Heart right ventricle (tissue), 16 donors: ENCODE results near the gene EXD2. TPM values are rescaled to one million over a fixed set of nuclear protein-coding genes. Genes with fewer than 3 reads are reported as not detected.

Experiments used
- ATAC-seq, 8 donors: fragments of 200-7000 bp; cut with Tn5 transposase; one replicate each; pipeline ENCODE4 v1.9.1; 2020; ENCODE audit warnings: mild to moderate bottlenecking in 8 of 8, moderate library complexity in 8 of 8, moderate number of reproducible peaks in 1 of 8
- DNase-seq, 2 donors: peaks; one replicate each; pipeline ENCODE4 v3.0.0-alpha.2; 2020
- H3K27ac ChIP-seq, 10 donors: fragments of 200-600 bp; sonication (generic) in 2 of 10; one replicate each; pipeline versions ENCODE4 v1.5.0 to v1.8.0; 2020 to 2022; ENCODE audit warnings: mild to moderate bottlenecking in 3 of 10
- H3K27me3 ChIP-seq, 7 donors: fragments of 200-600 bp; one replicate each; pipeline ENCODE4 v1.8.0; 2021 to 2022; ENCODE audit warnings: mild to moderate bottlenecking in 2 of 7
- H3K36me3 ChIP-seq, 9 donors: fragments of 200-600 bp; sonication (generic) in 1 of 9; one replicate each; pipeline versions ENCODE4 v1.5.0 to v1.8.0; 2020 to 2022; ENCODE audit warnings: mild to moderate bottlenecking in 2 of 9
- H3K4me1 ChIP-seq, 9 donors: fragments of 200-600 bp; sonication (generic) in 1 of 9; one replicate each; pipeline versions ENCODE4 v1.5.0 to v1.8.0; 2020 to 2022; ENCODE audit warnings: mild to moderate bottlenecking in 4 of 9
- H3K4me3 ChIP-seq, 10 donors: fragments of 200-600 bp; sonication (generic) in 2 of 10; one replicate each; pipeline versions ENCODE4 v1.5.0 to v1.8.0; 2020 to 2022; ENCODE audit warnings: mild to moderate bottlenecking in 7 of 10, moderate library complexity in 2 of 10
- H3K9me3 ChIP-seq, 11 donors: fragments of 200-600 bp in 10 of 11; sonication (generic) in 2 of 11; one replicate each; pipeline versions ENCODE4 v1.5.0 to v1.8.0; 2013 to 2022; ENCODE audit warnings: mild to moderate bottlenecking in 2 of 11, control low read depth in 1 of 11, moderate library complexity in 1 of 11
- CTCF ChIP-seq, 9 donors: fragments of 200-600 bp; sonication (generic) in 2 of 9; IDR thresholded peaks; one replicate each; pipeline versions ENCODE4 v1.5.0 to v1.8.0; 2021 to 2022; ENCODE audit warnings: antibody characterized with exemption in 9 of 9, mild to moderate bottlenecking in 5 of 9, moderate library complexity in 1 of 9
- WGBS, 2 donors: extraction: QIAGEN DNeasy Blood & Tissue Kit; methylation state at CpG; one replicate each; pipeline ENCODE4 v1.1.7; 2013; ENCODE audit warnings: inconsistent platforms in 1 of 2; 5-methylcytosine and 5-hydroxymethylcytosine counted together
- intact Hi-C, 10 donors: fragments of 100-400 bp; cut with DNase I; formaldehyde crosslinking; loops; one replicate each; pipeline versions ENCODE4 v1.11.1 to v1.14.2; 2022
- polyA plus RNA-seq, 2 donors: library from polyadenylated mRNA; stranded (reverse); fragments of 200-250 nt; gene quantifications; one replicate each; pipeline ENCODE4 v1.2.3, GENCODE V29; 2013
- total RNA-seq, 10 donors: library from RNA; stranded (reverse); fragmentation: NEBNext Ultra II Directional in 3 of 10; extraction: Animal tissue kit (Norgen Biotek cat#: 25700) in 3 of 10; gene quantifications; one replicate each; pipeline versions ENCODE4 v1.2.1 to v1.2.4, GENCODE V29; 2021 to 2023
- donor health status: Arrhythmogenic right ventricular cardiomyopathy.
- donor health status: ischemic (EF 13 %, LVEDD 7.1; RV severe dilation, severe dysfunction).
- donor health status: healthy with polysubstance abuse.
- donor health status: DM: no; HTN: yes; CAD: no.
- donor health status: DM: no; HTN: no; CAD: no.
- donor health status: ischemic (EF 25% LVEDD 6.9; RV normal size, moderate dysfunction).
- donor health status: ischemic (EF 25% LVEDD 5.7; RV mildly dilated, moderate dysfunction).
- donor health status: healthy.
- donor health status: DM: yes; HTN: yes; CAD: no.
- donor health status: Ischemic cardiomyopathy.
- donor health status: ischemic (EF 35%, LVEDD 5.7; RV mildly dilated, moderate dysfunction).
- donor health status: nonischemic (EF 11% LVEDD 7.7; RV severe dilation, severe dysfunction).
- donor health status: DM: yes; HTN: yes; CAD: no.
- donor health status: PGD.
- donor health status: ischemic (EF 29% LVEDD 5.4; RV normal size, mild dysfunction).
- donor health status: nonischemic (EF 23%, LVEDD 6.1; RV moderate dilation, normal function).

The EXD2 gene
- total and polyA plus RNA-seq, 12 donors = 9.8 to 22.4 (median 16.2) TPM

- 57 to 62% methylated on average over 9 of the region's 9 CpGs for WGBS, 2 donors
- no peaks in the 10 kb centered on the region for H3K9me3 ChIP-seq
- H3K27me3 ChIP-seq = no peaks in the 10 kb centered on the region
- DNase-seq (no peak), ATAC-seq (peak in 7 of 8 donors; percentile 21 to 65 (median 34))
- TF ChIP-seq CTCF (IDR thresholded peaks at IDR 0.05) = no peak
- H3K27ac ChIP-seq = peak overlapping the region in 5 of 10 donors; percentile 10 to 43 (median 31)
- no peaks in the 10 kb centered on the region for H3K36me3 ChIP-seq
- H3K4me3 ChIP-seq = no peak overlapping the region
- peaks cover 4 to 48% (median 28%) of the 10 kb centered on the region in 9 donors for H3K4me1 ChIP-seq
- intact Hi-C loops = no loop called here
Observed at GRCh38 chr14:69284170-69284569, 92.9 kb downstream of the EXD2 start.

- Histone ChIP-seq H3K27me3 (no peaks in the 10 kb centered on the region), H3K36me3 (no peaks in the 10 kb centered on the region), H3K9me3 (no peaks in the 10 kb centered on the region), H3K27ac (no peak overlapping the region), H3K4me3 (no peak overlapping the region), H3K4me1 (peaks cover 8 to 62% (median 42%) of the 10 kb centered on the region in 9 donors)
- WGBS, 2 donors = 83 to 86% methylated on average over 7 of the region's 7 CpGs
- intact Hi-C loops = no loop called here
- no peak for TF ChIP-seq CTCF (IDR thresholded peaks at IDR 0.05)
- ATAC-seq = no peak
- DNase-seq = no peak
Observed at GRCh38 chr14:69285661-69286255, 94.5 kb downstream of the EXD2 start.

- no peaks in the 10 kb centered on the region for H3K27me3 ChIP-seq
- no peak overlapping the region for H3K4me3 ChIP-seq
- no peaks in the 10 kb centered on the region for H3K9me3 ChIP-seq
- intact Hi-C loops = loop anchor here in 2 of 10 donors (2.0 kb wide), 1 partner anchor 27 kb away; the partner anchor contains the start of gene GALNT16 (in 2 of the 2)
- peaks cover 17 to 64% (median 51%) of the 10 kb centered on the region in 9 donors for H3K4me1 ChIP-seq
- WGBS, 2 donors = 59 to 75% methylated on average over 9 of the region's 9 CpGs
- H3K36me3 ChIP-seq = no peaks in the 10 kb centered on the region
- no peak for TF ChIP-seq CTCF (IDR thresholded peaks at IDR 0.05)
- DNase-seq = no peak
- ATAC-seq = peak in 3 of 8 donors; percentile 2 to 4 (median 3)
- peak overlapping the region in 9 of 10 donors; percentile 4 to 77 (median 61) for H3K27ac ChIP-seq
Observed at GRCh38 chr14:69287098-69288010, 96.1 kb downstream of the EXD2 start.

GRCh38 chr14:69288011-69288771 lies 96.9 kb downstream of the EXD2 start:
- Histone ChIP-seq H3K27me3 (no peaks in the 10 kb centered on the region), H3K9me3 (no peaks in the 10 kb centered on the region), H3K4me1 (peaks cover 17 to 73% (median 52%) of the 10 kb centered on the region in 9 donors), H3K27ac (peak overlapping the region in 9 of 10 donors; percentile 4 to 77 (median 61)), H3K36me3 (no peaks in the 10 kb centered on the region), H3K4me3 (no peak overlapping the region)
- intact Hi-C loops = loop anchor here in 2 of 10 donors (2.0 kb wide), 1 partner anchor 27 kb away; the partner anchor contains the start of gene GALNT16 (in 2 of the 2)
- TF ChIP-seq CTCF (IDR thresholded peaks at IDR 0.05) = peak in 8 of 9 donors; percentile 19 to 61 (median 50)
- ATAC-seq = peak; percentile 39 to 70 (median 50)
- WGBS, 2 donors = 58 to 62% methylated on average over 8 of the region's 8 CpGs
- peak in 1 of 2 donors; percentile 65 for DNase-seq
